K562 (cell line): ENCODE data around the gene DNASE1L1. TPM values are rescaled to one million over a fixed set of nuclear protein-coding genes. Genes with fewer than 3 reads are reported as not detected.

Experiments
- ARHGAP35 ChIP-seq: fragments of 450-650 bp; IDR thresholded peaks from 2 replicates; pipeline ENCODE4 v1.6.1; 2018; ENCODE audit not compliant: partially characterized antibody
- BCOR ChIP-seq: fragments of 450-650 bp; IDR thresholded peaks from 2 replicates; pipeline ENCODE4 v1.6.1; 2016
- COPS2 ChIP-seq: fragments of 450-650 bp; conservative IDR thresholded peaks from 2 replicates; pipeline ENCODE4 v1.6.1; 2016; ENCODE audit warnings: mild to moderate bottlenecking, moderate library complexity
- CXXC5 ChIP-seq: fragments of 250-450 bp; sonication (Bioruptor Pico); IDR thresholded peaks from 2 replicates; pipeline ENCODE4 v1.8.0; 2022; ENCODE audit warnings: inconsistent platforms, mild to moderate bottlenecking, moderate library complexity
- HNRNPK ChIP-seq: fragments of 200-400 bp; formaldehyde crosslinking; IDR thresholded peaks from one replicate; pipeline ENCODE4 v1.6.1; 2018; ENCODE audit warnings: mild to moderate bottlenecking, low read depth, low read length; ENCODE audit not compliant: poor library complexity, severe bottlenecking
- HNRNPLL ChIP-seq: fragments of 200-400 bp; formaldehyde crosslinking; IDR thresholded peaks from 2 replicates; pipeline ENCODE4 v1.6.1; 2017; ENCODE audit warnings: low read length, low read depth, mild to moderate bottlenecking; ENCODE audit not compliant: poor library complexity, severe bottlenecking
- ID3 ChIP-seq, 2 experiments: fragments of 250-450 bp in 1 of 2; fragments of 450-650 bp in 1 of 2; sonication (Bioruptor Pico) in 1 of 2; IDR thresholded peaks; 2 replicates each; pipeline versions ENCODE4 v1.6.1 to v1.8.0; 2016 to 2021; ENCODE audit warnings: mild to moderate bottlenecking in 2 of 2, moderate library complexity in 2 of 2, missing compliant biosample characterization in 1 of 2, missing genetic modification characterization in 1 of 2
- ILK ChIP-seq: fragments of 450-650 bp; IDR thresholded peaks from 2 replicates; pipeline ENCODE4 v1.6.1; 2016; ENCODE audit warnings: missing genetic modification characterization, low read depth, mild to moderate bottlenecking, missing compliant biosample characterization, moderate library complexity, borderline replicate concordance
- KDM1A ChIP-seq, 2 experiments: fragments of 450-650 bp; IDR thresholded peaks; 2 replicates each; pipeline ENCODE4 v1.6.1; 2016; ENCODE audit warnings: mild to moderate bottlenecking in 2 of 2
- KLF13 ChIP-seq: fragments of 450-650 bp; IDR thresholded peaks from 2 replicates; pipeline ENCODE4 v1.6.1; 2016; ENCODE audit warnings: missing genetic modification characterization, low read depth, mild to moderate bottlenecking, missing compliant biosample characterization, moderate library complexity, borderline replicate concordance
- MAFF ChIP-seq: IDR thresholded peaks from 2 replicates; pipeline ENCODE4 v1.6.1; 2012; ENCODE audit warnings: low read length, improper control_type of control experiment
- MAZ ChIP-seq, 2 experiments: fragments of 450-650 bp in 1 of 2; sonication (generic) in 1 of 2; formaldehyde crosslinking; IDR thresholded peaks in 1 of 2; conservative IDR thresholded peaks in 1 of 2; 2 replicates each; pipeline versions ENCODE4 v1.4.0 to v1.5.0; 2020; ENCODE audit warnings: mild to moderate bottlenecking in 1 of 2, missing genetic modification reagents in 1 of 2
- NR4A1 ChIP-seq, 2 experiments: fragments of 250-450 bp in 1 of 2; fragments of 450-650 bp in 1 of 2; sonication (Bioruptor Pico) in 1 of 2; IDR thresholded peaks; 2 replicates each; pipeline versions ENCODE4 v1.4.0 to v1.6.1; 2016 to 2020; ENCODE audit warnings: mild to moderate bottlenecking in 2 of 2, missing compliant biosample characterization in 1 of 2, missing genetic modification characterization in 1 of 2, moderate library complexity in 1 of 2
- OTX1 ChIP-seq: fragments of 450-650 bp; formaldehyde crosslinking; IDR thresholded peaks from 2 replicates; pipeline ENCODE4 v1.4.0; 2022; ENCODE audit warnings: mild to moderate bottlenecking
- RAD51 ChIP-seq: fragments of 450-650 bp; IDR thresholded peaks from 2 replicates; pipeline ENCODE4 v1.7.1; 2016; ENCODE audit warnings: low read depth, mild to moderate bottlenecking, borderline replicate concordance
- SIN3B ChIP-seq: fragments of 450-650 bp; IDR thresholded peaks from 2 replicates; pipeline ENCODE4 v1.6.1; 2017; ENCODE audit warnings: low read depth, mild to moderate bottlenecking, moderate library complexity
- USF1 ChIP-seq: sonication (generic); formaldehyde crosslinking; IDR thresholded peaks from 2 replicates; pipeline ENCODE4 v1.9.0; 2022; ENCODE audit warnings: mild to moderate bottlenecking, missing genetic modification reagents
- ZFPM2 ChIP-seq: fragments of 250-450 bp; sonication (Bioruptor Pico); IDR thresholded peaks from 2 replicates; pipeline ENCODE4 v1.5.1; 2022; ENCODE audit warnings: mild to moderate bottlenecking
- ZNF143 ChIP-seq: sonication (generic); formaldehyde crosslinking; IDR thresholded peaks from 2 replicates; pipeline ENCODE4 v1.9.0; 2022; ENCODE audit warnings: mild to moderate bottlenecking, missing genetic modification reagents
- ZNF324 ChIP-seq: fragments of 250-450 bp; sonication (Bioruptor Pico); IDR thresholded peaks from 2 replicates; pipeline ENCODE4 v1.4.0; 2020; ENCODE audit warnings: mild to moderate bottlenecking
- ZNF551 ChIP-seq: fragments of 250-450 bp; sonication (Bioruptor Pico); IDR thresholded peaks from 2 replicates; pipeline ENCODE4 v1.5.0; 2021; ENCODE audit warnings: mild to moderate bottlenecking, moderate library complexity
- polyA plus RNA-seq, 8 experiments: library from polyadenylated mRNA; depleted of rRNA in 4 of 8; stranded (reverse) in 5 of 8; unstranded in 3 of 8; fragments of >200 nt; fragmentation: Nextera tagmentation in 2 of 8; fragmentation: Illumina TruSeq in 1 of 8; extraction: Ambion mirVana in 2 of 8; extraction: Trizol in 1 of 8; gene quantifications; 2 replicates each; pipeline versions ENCODE4 v1.2.1 to v1.2.3, GENCODE V29; 2011 to 2014; ENCODE audit warnings: inconsistent platforms in 1 of 8, missing spikeins in 1 of 8
- total RNA-seq, 7 experiments: library from RNA; depleted of rRNA in 6 of 7; stranded (reverse); fragments of >200 nt in 6 of 7; fragmentation: Illumina TruSeq in 2 of 7; extraction: Trizol in 2 of 7; gene quantifications; 2 replicates each; pipeline versions ENCODE4 v1.2.1 to v1.2.3, GENCODE V29; 2011 to 2021; ENCODE audit warnings: low replicate concordance in 1 of 7

DNASE1L1 gene
- total and polyA plus RNA-seq, 9 of the 15 experiments (the other 6 are each of a cell fraction or from before 2014, with no cell fraction given) = 0.73 to 12.6 (median 7.9) TPM

- TF ChIP-seq KLF13 (tag) (no peak), ILK (tag) (no peak), OTX1 (CRISPR knock-in tag) (no peak), ARHGAP35 (no peak), MAZ (CRISPR knock-in tag; conservative IDR thresholded peaks at IDR 0.05 in 1 of 2, IDR thresholded peaks at IDR 0.05 in 1 of 2) (no peak), HNRNPLL (no peak), SIN3B (peak; percentile 85; the same call in 1 of the 2 replicates), ZNF324 (no peak), ZNF551 (CRISPR knock-in tag) (no peak), ZNF143 (CRISPR knock-in tag) (no peak), BCOR (no peak), NR4A1 (CRISPR knock-in tag; IDR thresholded peaks at IDR 0.05) (no peak), NR4A1 (tag; IDR thresholded peaks at IDR 0.05) (no peak), HNRNPK (no peak), USF1 (CRISPR knock-in tag) (no peak; the same call in 1 of the 2 replicates), RAD51 (no peak), COPS2 (no peak), KDM1A (IDR thresholded peaks at IDR 0.05) (no peak), MAFF (no peak), ZFPM2 (CRISPR knock-in tag) (no peak), ID3 (CRISPR knock-in tag; IDR thresholded peaks at IDR 0.05) (no peak), ID3 (tag; IDR thresholded peaks at IDR 0.05) (0 out of 2 replicates have a peak, but pooled peaks have one; percentile 44), CXXC5 (peak; percentile 87)
- TF ChIP-seq, all 486 proteins: peak for 39
Measured at GRCh38 chrX:154443992-154444754, 35.1 kb upstream of the DNASE1L1 start, which contains the start of gene FAM50A (continued).
